DND-41 (cell line): Measurements from ENCODE around the gene ERGIC1.

ENCODE experiments used
- ATAC-seq: fragments of 200-7000 bp; cut with Tn5 transposase; 3 replicates; pipeline ENCODE4 v1.9.1; 2021; ENCODE audit warnings: low read depth; ENCODE audit not compliant: insufficient read depth
- DNase-seq: peaks from one replicate; pipeline ENCODE4 v3.0.0-alpha.2; 2020
- H2AFZ ChIP-seq: 2 replicates; pipeline ENCODE4 v1.6.0; 2012; ENCODE audit warnings: low read depth, low read length
- H3K27ac ChIP-seq: 2 replicates; pipeline ENCODE4 v1.5.1; 2012; ENCODE audit warnings: low read length, inconsistent platforms
- H3K27me3 ChIP-seq: fragments of 200-600 bp; sonication (generic); 2 replicates; pipeline ENCODE4 v1.6.0; 2012; ENCODE audit warnings: low read length, mild to moderate bottlenecking, inconsistent platforms; ENCODE audit not compliant: insufficient read depth, poor library complexity
- H3K36me3 ChIP-seq: 2 replicates; pipeline ENCODE4 v1.5.1; 2012; ENCODE audit warnings: low read length, inconsistent platforms; ENCODE audit not compliant: insufficient read depth
- H3K4me1 ChIP-seq: 2 replicates; pipeline ENCODE4 v1.5.1; 2012; ENCODE audit warnings: mild to moderate bottlenecking, low read length; ENCODE audit not compliant: insufficient read depth
- H3K4me2 ChIP-seq: 2 replicates; pipeline ENCODE4 v1.6.0; 2012; ENCODE audit warnings: mild to moderate bottlenecking, moderate library complexity, low read length, inconsistent platforms; ENCODE audit not compliant: insufficient read depth
- H3K4me3 ChIP-seq, 2 experiments: fragments of 200-600 bp in 1 of 2; shearing (Covaris generic) in 1 of 2; 2 replicates each; pipeline ENCODE4 v1.5.1; 2012 to 2016; ENCODE audit warnings: inconsistent platforms in 2 of 2, low read length in 2 of 2, mild to moderate bottlenecking in 2 of 2, low read depth in 1 of 2, moderate library complexity in 1 of 2
- H3K79me2 ChIP-seq: 2 replicates; pipeline ENCODE4 v1.6.0; 2012; ENCODE audit warnings: low read length, inconsistent platforms; ENCODE audit not compliant: insufficient read depth
- H3K9ac ChIP-seq: 2 replicates; pipeline ENCODE4 v1.6.0; 2012; ENCODE audit warnings: low read depth, mild to moderate bottlenecking, inconsistent platforms, low read length, moderate library complexity
- H3K9me3 ChIP-seq: 2 replicates; pipeline ENCODE4 v1.5.1; 2012; ENCODE audit warnings: low read length, moderate library complexity, mild to moderate bottlenecking, inconsistent platforms; ENCODE audit not compliant: insufficient read depth, severe bottlenecking
- H4K20me1 ChIP-seq: 2 replicates; pipeline ENCODE4 v1.6.0; 2012; ENCODE audit warnings: low read length; ENCODE audit not compliant: insufficient read depth
- EZH2 ChIP-seq: IDR thresholded peaks from 3 replicates; pipeline ENCODE4 v1.6.1; 2012; ENCODE audit warnings: borderline replicate concordance, low read depth, mild to moderate bottlenecking, moderate library complexity, low read length, inconsistent platforms; ENCODE audit not compliant: severe bottlenecking
- TF ChIP-seq, protein P1 (sequence below): IDR thresholded peaks from 2 replicates; pipeline ENCODE4 v1.5.1; 2012; ENCODE audit warnings: borderline replicate concordance, low read length, moderate library complexity, mild to moderate bottlenecking; ENCODE audit not compliant: poor library complexity, severe bottlenecking; ENCODE audit errors: extremely low read depth

ERGIC1 gene

DNA sequence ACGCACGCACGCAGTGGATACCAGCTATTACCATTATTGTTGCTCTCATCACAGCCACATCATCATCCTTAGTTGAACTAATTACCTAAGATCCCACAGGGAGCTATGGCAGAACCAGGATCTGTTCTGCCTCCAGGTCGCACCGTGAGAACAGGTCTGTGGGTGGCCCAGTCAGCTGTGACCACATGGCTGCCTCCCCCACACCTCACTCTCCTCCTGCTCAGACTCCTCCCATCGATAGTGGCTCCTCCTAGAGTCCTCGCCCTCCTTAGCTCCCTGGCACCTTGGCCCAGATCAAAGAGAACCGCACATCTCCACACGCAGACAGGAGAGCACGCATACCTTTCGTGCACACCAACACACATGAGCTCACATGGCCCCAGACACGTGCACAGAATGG lies 92.7 kb downstream of the ERGIC1 start:
- Histone ChIP-seq H3K36me3 (peaks cover 45% of the 10 kb centered on the region), H4K20me1 (peaks cover 2% of the 10 kb centered on the region; the same call in 1 of the 2 replicates), H3K4me1 (no peaks in the 10 kb centered on the region), H3K9ac (no peak overlapping the region), H2AFZ (no peak overlapping the region), H3K27ac (no peak overlapping the region), H3K9me3 (no peaks in the 10 kb centered on the region), H3K4me3 (no peak overlapping the region), H3K79me2 (no peaks in the 10 kb centered on the region), H3K4me2 (no peak overlapping the region), H3K27me3 (no peaks in the 10 kb centered on the region)
- ATAC-seq (peak; percentile 40; the same call in 1 of the 3 replicates), DNase-seq (no peak)
- TF ChIP-seq, protein P1, sequence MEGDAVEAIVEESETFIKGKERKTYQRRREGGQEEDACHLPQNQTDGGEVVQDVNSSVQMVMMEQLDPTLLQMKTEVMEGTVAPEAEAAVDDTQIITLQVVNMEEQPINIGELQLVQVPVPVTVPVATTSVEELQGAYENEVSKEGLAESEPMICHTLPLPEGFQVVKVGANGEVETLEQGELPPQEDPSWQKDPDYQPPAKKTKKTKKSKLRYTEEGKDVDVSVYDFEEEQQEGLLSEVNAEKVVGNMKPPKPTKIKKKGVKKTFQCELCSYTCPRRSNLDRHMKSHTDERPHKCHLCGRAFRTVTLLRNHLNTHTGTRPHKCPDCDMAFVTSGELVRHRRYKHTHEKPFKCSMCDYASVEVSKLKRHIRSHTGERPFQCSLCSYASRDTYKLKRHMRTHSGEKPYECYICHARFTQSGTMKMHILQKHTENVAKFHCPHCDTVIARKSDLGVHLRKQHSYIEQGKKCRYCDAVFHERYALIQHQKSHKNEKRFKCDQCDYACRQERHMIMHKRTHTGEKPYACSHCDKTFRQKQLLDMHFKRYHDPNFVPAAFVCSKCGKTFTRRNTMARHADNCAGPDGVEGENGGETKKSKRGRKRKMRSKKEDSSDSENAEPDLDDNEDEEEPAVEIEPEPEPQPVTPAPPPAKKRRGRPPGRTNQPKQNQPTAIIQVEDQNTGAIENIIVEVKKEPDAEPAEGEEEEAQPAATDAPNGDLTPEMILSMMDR, result no peak
- TF ChIP-seq EZH2, result no peak

DNA sequence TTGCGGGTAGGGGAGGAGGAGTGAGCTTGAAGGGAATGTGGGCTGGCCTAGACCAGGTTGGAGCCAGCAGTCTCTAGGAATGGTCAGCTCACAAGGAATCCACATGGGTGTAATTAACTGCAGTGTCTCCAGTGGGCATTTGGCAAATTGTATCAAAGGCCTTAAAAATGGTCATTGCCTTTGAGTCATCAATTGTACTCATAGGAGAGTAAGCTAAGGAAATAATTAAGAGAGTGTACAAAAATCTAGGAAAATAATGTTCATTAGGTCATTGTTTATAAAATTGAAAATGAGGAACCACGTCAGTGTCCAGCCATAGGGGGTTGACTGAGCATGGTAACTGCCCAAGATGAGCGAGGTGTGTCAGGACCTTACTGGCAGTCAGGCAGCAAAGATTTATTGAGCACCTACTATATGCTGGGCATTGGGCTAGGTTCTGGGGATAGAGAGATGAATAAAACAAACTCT lies 95.4 kb downstream of the ERGIC1 start:
- Histone ChIP-seq H3K27ac (no peak overlapping the region), H3K4me1 (no peaks in the 10 kb centered on the region)
- TF ChIP-seq EZH2, result no peak
- TF ChIP-seq, protein P1, result no peak

DNA sequence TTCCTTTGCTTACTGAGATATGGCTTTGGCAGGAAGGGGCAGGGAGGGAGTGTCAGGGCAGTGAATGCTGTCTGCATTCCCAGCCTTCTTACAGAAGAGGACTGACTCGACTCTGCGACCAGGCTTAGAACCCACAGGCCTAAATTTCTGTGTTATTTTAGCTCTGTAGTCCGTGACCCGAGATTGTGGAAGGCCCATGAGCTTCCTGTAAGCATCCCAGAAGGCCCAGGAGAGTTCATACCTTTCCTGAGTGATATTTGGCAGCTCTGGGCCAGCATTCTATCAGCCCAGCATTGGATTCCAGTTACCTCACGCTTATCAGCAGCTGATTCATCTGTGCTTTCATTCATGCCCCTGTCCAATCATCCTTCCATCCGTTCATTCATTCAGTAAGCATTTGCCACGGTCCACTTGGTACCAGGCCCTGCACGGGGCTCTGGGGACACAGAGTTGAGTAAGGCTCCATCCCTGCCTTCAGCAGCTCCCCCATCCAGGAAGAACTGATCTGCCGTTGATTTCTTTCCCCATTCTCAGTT lies 97.0 kb downstream of the ERGIC1 start:
- Histone ChIP-seq H4K20me1 (no peaks in the 10 kb centered on the region; the same call in 1 of the 2 replicates), H3K36me3 (peaks cover 40% of the 10 kb centered on the region), H3K4me1 (no peaks in the 10 kb centered on the region), H3K9ac (no peak overlapping the region), H3K4me3 (no peak overlapping the region), H2AFZ (no peak overlapping the region), H3K79me2 (no peaks in the 10 kb centered on the region), H3K27me3 (no peaks in the 10 kb centered on the region), H3K27ac (no peak overlapping the region), H3K4me2 (no peak overlapping the region), H3K9me3 (no peaks in the 10 kb centered on the region)
- DNase-seq, result no peak
- TF ChIP-seq, protein P1, result no peak
- no peak for TF ChIP-seq EZH2
- no peak for ATAC-seq

More for the DNA sequence above, 95.4 kb downstream of the ERGIC1 start:
- H3K27me3 ChIP-seq, result no peaks in the 10 kb centered on the region
- no peak overlapping the region for H3K4me3 ChIP-seq
- H3K4me2 ChIP-seq, result no peak overlapping the region
- ATAC-seq (no peak), DNase-seq (no peak)
- H4K20me1 ChIP-seq, result no peaks in the 10 kb centered on the region; the same call in 1 of the 2 replicates
- H3K9ac ChIP-seq, result no peak overlapping the region
- no peak overlapping the region for H2AFZ ChIP-seq
- no peaks in the 10 kb centered on the region for H3K79me2 ChIP-seq
- H3K36me3 ChIP-seq, result peaks cover 36% of the 10 kb centered on the region
- H3K9me3 ChIP-seq, result no peaks in the 10 kb centered on the region
